ENCODE data around the gene TMEM92. TPM values are rescaled to one million over a fixed set of nuclear protein-coding genes. Genes with fewer than 3 reads are reported as not detected.

Gene TMEM92
- total RNA-seq, 1 donor from 2014 or later, result 1.8 TPM

DNA sequence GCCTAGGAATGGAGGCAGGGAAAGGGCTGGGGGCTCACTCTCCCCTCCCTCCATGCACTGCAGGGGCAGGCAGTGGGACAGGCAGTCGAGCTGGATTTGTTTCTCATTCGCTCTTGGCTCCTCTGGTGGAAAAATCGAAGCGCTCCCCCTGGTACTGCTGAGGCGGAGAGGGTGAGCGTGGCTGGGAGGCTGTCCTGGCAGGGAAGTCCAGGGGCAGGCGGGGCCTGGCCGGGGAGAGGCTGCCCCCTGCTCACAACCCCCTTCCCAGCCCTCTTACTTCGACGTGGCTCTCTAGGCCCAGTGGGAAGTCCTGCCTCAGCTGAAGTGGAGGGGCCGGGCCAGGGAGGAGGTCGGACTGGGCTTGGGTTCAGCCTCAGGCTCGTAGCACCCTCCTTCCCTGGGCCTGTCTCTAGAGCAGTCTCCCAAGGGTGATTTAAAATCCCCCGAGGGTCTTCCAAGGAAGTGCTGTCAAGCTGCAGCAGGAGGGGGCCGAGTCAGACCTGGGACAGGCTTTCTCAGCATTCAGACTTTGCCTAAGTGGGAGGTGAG lies 16.5 kb upstream of the TMEM92 start:
- Histone ChIP-seq H4K20me1 (ENCODE audit: low read depth) (no peaks in the 10 kb centered on the region), H3K9me3 (ENCODE audit: low read depth) (no peaks in the 10 kb centered on the region), H2AFZ (replicated peaks) (peak overlapping the region; percentile 76), H3K4me1 (peaks cover 21% of the 10 kb centered on the region), H3K27me3 (no peaks in the 10 kb centered on the region), H3K4me2 (no peak overlapping the region), H3K36me3 (no peaks in the 10 kb centered on the region), H3K9ac (no peak overlapping the region), H3K79me2 (ENCODE audit: low read depth) (no peaks in the 10 kb centered on the region), H3F3A (ENCODE audit: low read depth) (no peaks in the 10 kb centered on the region), H3K27ac (no peak overlapping the region), H3K4me3 (no peak overlapping the region)
- Mint-ChIP-seq H3K27ac (no peak overlapping the region), H3K9me3 (no peaks in the 10 kb centered on the region), H3K36me3 (no peaks in the 10 kb centered on the region), H3K4me1 (peaks cover 12% of the 10 kb centered on the region), H3K4me3 (no peak overlapping the region), H3K27me3 (ENCODE audit: insufficient read depth, low read depth) (peaks cover 4% of the 10 kb centered on the region)
- DNase-seq (ENCODE audit: low spot score), result no peak
- TF ChIP-seq EZH2 (IDR thresholded peaks at IDR 0.05) (no peak), CTCF (IDR thresholded peaks at IDR 0.05) (no peak), EZH2phosphoT487 (IDR thresholded peaks at IDR 0.05) (no peak)

GRCh38 chr17:50258647-50259476 lies 15.4 kb upstream of the TMEM92 start:
- H3K4me1 ChIP-seq, result peaks cover 26% of the 10 kb centered on the region
- Mint-ChIP-seq H3K36me3 (no peaks in the 10 kb centered on the region), H3K27ac (no peak overlapping the region), H3K4me1 (peaks cover 18% of the 10 kb centered on the region), H3K27me3 (ENCODE audit: insufficient read depth, low read depth) (peaks cover 4% of the 10 kb centered on the region), H3K9me3 (no peaks in the 10 kb centered on the region), H3K4me3 (no peak overlapping the region)
- H3K27me3 ChIP-seq, result no peaks in the 10 kb centered on the region
- H3K4me2 ChIP-seq, result no peak overlapping the region
- H3K27ac ChIP-seq, result no peak overlapping the region
- H3K4me3 ChIP-seq, result no peak overlapping the region
- H3F3A ChIP-seq (ENCODE audit: low read depth), result no peaks in the 10 kb centered on the region
- H4K20me1 ChIP-seq (ENCODE audit: low read depth), result no peaks in the 10 kb centered on the region
- no peak for DNase-seq (ENCODE audit: low spot score)
- TF ChIP-seq EZH2phosphoT487 (IDR thresholded peaks at IDR 0.05) (no peak), CTCF (IDR thresholded peaks at IDR 0.05) (no peak), EZH2 (IDR thresholded peaks at IDR 0.05) (no peak)
- no peaks in the 10 kb centered on the region for H3K9me3 ChIP-seq (ENCODE audit: low read depth)
- no peaks in the 10 kb centered on the region for H3K79me2 ChIP-seq (ENCODE audit: low read depth)
- no peak overlapping the region for H3K9ac ChIP-seq
- no peak overlapping the region for H2AFZ ChIP-seq (replicated peaks)
- no peaks in the 10 kb centered on the region for H3K36me3 ChIP-seq

GRCh38 chr17:50259477-50260324 lies 14.6 kb upstream of the TMEM92 start:
- no peaks in the 10 kb centered on the region for H3K36me3 Mint-ChIP-seq
- Histone ChIP-seq H3K9me3 (ENCODE audit: low read depth) (no peaks in the 10 kb centered on the region), H3K4me1 (peaks cover 34% of the 10 kb centered on the region), H4K20me1 (ENCODE audit: low read depth) (no peaks in the 10 kb centered on the region), H3K9ac (no peak overlapping the region), H3K36me3 (no peaks in the 10 kb centered on the region), H3K4me3 (no peak overlapping the region), H3F3A (ENCODE audit: low read depth) (no peaks in the 10 kb centered on the region), H2AFZ (replicated peaks) (no peak overlapping the region), H3K27me3 (no peaks in the 10 kb centered on the region), H3K79me2 (ENCODE audit: low read depth) (no peaks in the 10 kb centered on the region), H3K4me2 (no peak overlapping the region), H3K27ac (no peak overlapping the region)
- DNase-seq (ENCODE audit: low spot score), result no peak
- H3K27me3 Mint-ChIP-seq (ENCODE audit: insufficient read depth, low read depth), result peaks cover 4% of the 10 kb centered on the region
- TF ChIP-seq EZH2phosphoT487 (IDR thresholded peaks at IDR 0.05) (no peak), CTCF (IDR thresholded peaks at IDR 0.05) (no peak), EZH2 (IDR thresholded peaks at IDR 0.05) (no peak)
- H3K9me3 Mint-ChIP-seq, result no peaks in the 10 kb centered on the region
- no peak overlapping the region for H3K4me3 Mint-ChIP-seq
- peak overlapping the region; percentile 35 for H3K27ac Mint-ChIP-seq
- peaks cover 25% of the 10 kb centered on the region for H3K4me1 Mint-ChIP-seq

Data from neural progenitor cell (in vitro differentiated cells).